Colonic mucosa (tissue), 4 donors: ENCODE measurements around the gene CCDC146. TPM values are rescaled to one million over a fixed set of nuclear protein-coding genes. Genes with fewer than 3 reads are reported as not detected.
A peak's percentile ranks its signal among the peaks of the same experiment; 100 is the strongest.
"Not testable (repeated sequence)": the region's sequence is repeated elsewhere in the genome, so short reads cannot be mapped to it uniquely, and the experiment has no call there.

Source experiments
- DNase-seq: peaks from one replicate; pipeline ENCODE4 v3.0.0-alpha.2; 2020
- H3K27ac ChIP-seq: fragments of 200-600 bp; one replicate; pipeline ENCODE4 v1.8.0; 2021
- H3K27me3 ChIP-seq: fragments of 200-600 bp; one replicate; pipeline ENCODE4 v1.8.0; 2021
- H3K36me3 ChIP-seq: fragments of 200-600 bp; one replicate; pipeline ENCODE4 v1.8.0; 2021
- H3K4me1 ChIP-seq: fragments of 200-600 bp; one replicate; pipeline ENCODE4 v1.8.0; 2021; ENCODE audit warnings: mild to moderate bottlenecking
- H3K4me3 ChIP-seq: fragments of 200-600 bp; one replicate; pipeline ENCODE4 v1.8.0; 2021
- H3K9ac ChIP-seq, 2 donors: one replicate each; pipeline ENCODE4 v1.7.0; 2013; ENCODE audit warnings: control low read depth in 2 of 2, low read depth in 2 of 2, low read length in 2 of 2
- H3K9me3 ChIP-seq: fragments of 200-600 bp; one replicate; pipeline ENCODE4 v1.8.0; 2021
- intact Hi-C: fragments of 100-400 bp; cut with DNase I; formaldehyde crosslinking; loops from one replicate; pipeline ENCODE4 v1.14.1; 2022
- total RNA-seq, 2 donors: library from RNA; stranded (reverse); fragmentation: NEBNext Ultra II Directional in 1 of 2; extraction: Animal tissue kit (Norgen Biotek cat#: 25700) in 1 of 2; gene quantifications; one replicate each; pipeline ENCODE4 v1.2.1, GENCODE V29; 2021
- donor health status: healthy.
- donor health status: DM: no; HTN: no; CAD: no.
- donor health status: DM: no; HTN: no; CAD: no.

CCDC146 gene, protein sequence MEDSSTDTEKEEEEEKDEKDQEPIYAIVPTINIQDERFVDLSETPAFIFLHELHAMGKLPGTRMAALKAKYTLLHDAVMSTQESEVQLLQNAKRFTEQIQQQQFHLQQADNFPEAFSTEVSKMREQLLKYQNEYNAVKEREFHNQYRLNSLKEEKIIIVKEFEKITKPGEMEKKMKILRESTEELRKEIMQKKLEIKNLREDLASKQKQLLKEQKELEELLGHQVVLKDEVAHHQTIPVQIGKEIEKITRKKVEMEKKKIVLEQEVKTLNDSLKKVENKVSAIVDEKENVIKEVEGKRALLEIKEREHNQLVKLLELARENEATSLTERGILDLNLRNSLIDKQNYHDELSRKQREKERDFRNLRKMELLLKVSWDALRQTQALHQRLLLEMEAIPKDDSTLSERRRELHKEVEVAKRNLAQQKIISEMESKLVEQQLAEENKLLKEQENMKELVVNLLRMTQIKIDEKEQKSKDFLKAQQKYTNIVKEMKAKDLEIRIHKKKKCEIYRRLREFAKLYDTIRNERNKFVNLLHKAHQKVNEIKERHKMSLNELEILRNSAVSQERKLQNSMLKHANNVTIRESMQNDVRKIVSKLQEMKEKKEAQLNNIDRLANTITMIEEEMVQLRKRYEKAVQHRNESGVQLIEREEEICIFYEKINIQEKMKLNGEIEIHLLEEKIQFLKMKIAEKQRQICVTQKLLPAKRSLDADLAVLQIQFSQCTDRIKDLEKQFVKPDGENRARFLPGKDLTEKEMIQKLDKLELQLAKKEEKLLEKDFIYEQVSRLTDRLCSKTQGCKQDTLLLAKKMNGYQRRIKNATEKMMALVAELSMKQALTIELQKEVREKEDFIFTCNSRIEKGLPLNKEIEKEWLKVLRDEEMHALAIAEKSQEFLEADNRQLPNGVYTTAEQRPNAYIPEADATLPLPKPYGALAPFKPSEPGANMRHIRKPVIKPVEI
- total RNA-seq = 10 to 100 TPM in 1 of 2 donors, 1 to 10 TPM in 1; 3.6 to 18.2 TPM

GRCh38 chr7:77121860-77122681, at the start of gene CCDC146:
CCDC146 (plus strand) TSS chr7:77122615; CDS start chr7:77167669, 45,054 bp downstream.
- H3K27me3 ChIP-seq, intact Hi-C loops, H3K4me1 ChIP-seq, H3K36me3 ChIP-seq, H3K9me3 ChIP-seq, H3K27ac ChIP-seq: not testable (repeated sequence)
- peak; percentile 98 for DNase-seq
- Histone ChIP-seq H3K9ac (peak within 1 kb of the TSS; percentile 58 to 67), H3K4me3 (peak within 1 kb of the TSS; percentile 67)

GRCh38 chr7:77074786-77075396, 47.5 kb upstream of the CCDC146 start:
- DNase-seq, H3K36me3 ChIP-seq, H3K9ac ChIP-seq, intact Hi-C loops, H3K9me3 ChIP-seq, H3K4me1 ChIP-seq, H3K27ac ChIP-seq, H3K4me3 ChIP-seq, H3K27me3 ChIP-seq: not testable (repeated sequence)

- H3K27me3 ChIP-seq, DNase-seq, H3K9ac ChIP-seq, H3K9me3 ChIP-seq, H3K4me3 ChIP-seq, H3K4me1 ChIP-seq, H3K36me3 ChIP-seq, H3K27ac ChIP-seq, intact Hi-C loops: not testable (repeated sequence)
These were observed 45.4 kb upstream of the CCDC146 start for GRCh38 chr7:77077060-77077459.

DNA sequence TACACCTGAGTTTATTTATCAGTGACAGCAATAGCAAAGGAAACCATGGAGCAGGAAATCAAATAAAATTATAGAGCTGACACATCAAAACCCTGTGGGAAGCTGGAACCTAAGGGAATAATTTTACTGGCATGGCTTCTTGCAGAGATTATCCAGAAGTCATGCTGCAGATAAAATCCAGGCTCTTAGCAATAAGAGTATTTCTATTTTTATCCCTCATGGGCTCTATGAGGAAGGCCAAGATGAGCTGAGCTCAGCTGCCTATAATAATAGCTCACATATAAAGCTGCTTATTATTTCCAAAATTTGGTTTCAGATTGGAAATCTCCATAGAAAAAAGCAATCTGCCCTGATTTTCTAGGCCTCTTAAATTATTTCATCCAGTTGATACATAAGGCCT, 43.3 kb upstream of the CCDC146 start:
- H3K4me1 ChIP-seq, H3K27ac ChIP-seq, H3K9me3 ChIP-seq, intact Hi-C loops, H3K4me3 ChIP-seq, H3K27me3 ChIP-seq, DNase-seq, H3K9ac ChIP-seq, H3K36me3 ChIP-seq: not testable (repeated sequence)

- H3K9me3 ChIP-seq, H3K36me3 ChIP-seq, intact Hi-C loops, H3K9ac ChIP-seq, H3K4me3 ChIP-seq, DNase-seq, H3K27me3 ChIP-seq, H3K4me1 ChIP-seq, H3K27ac ChIP-seq: not testable (repeated sequence)
These were observed 42.8 kb upstream of the CCDC146 start for GRCh38 chr7:77079624-77080023.

- H3K9ac ChIP-seq, H3K4me1 ChIP-seq, H3K4me3 ChIP-seq, H3K36me3 ChIP-seq, H3K27ac ChIP-seq, H3K9me3 ChIP-seq, intact Hi-C loops, DNase-seq, H3K27me3 ChIP-seq: not testable (repeated sequence)
These were observed 42.2 kb upstream of the CCDC146 start for GRCh38 chr7:77080236-77080635.

GRCh38 chr7:77082192-77082591, 40.2 kb upstream of the CCDC146 start:
- H3K4me1 ChIP-seq, H3K27me3 ChIP-seq, DNase-seq, H3K27ac ChIP-seq, H3K9me3 ChIP-seq, H3K36me3 ChIP-seq, H3K9ac ChIP-seq, intact Hi-C loops, H3K4me3 ChIP-seq: not testable (repeated sequence)

GRCh38 chr7:77092301-77092700, 30.1 kb upstream of the CCDC146 start:
- DNase-seq, H3K27me3 ChIP-seq, H3K9me3 ChIP-seq, H3K9ac ChIP-seq, H3K4me1 ChIP-seq, H3K4me3 ChIP-seq, H3K27ac ChIP-seq, H3K36me3 ChIP-seq, intact Hi-C loops: not testable (repeated sequence)

DNA sequence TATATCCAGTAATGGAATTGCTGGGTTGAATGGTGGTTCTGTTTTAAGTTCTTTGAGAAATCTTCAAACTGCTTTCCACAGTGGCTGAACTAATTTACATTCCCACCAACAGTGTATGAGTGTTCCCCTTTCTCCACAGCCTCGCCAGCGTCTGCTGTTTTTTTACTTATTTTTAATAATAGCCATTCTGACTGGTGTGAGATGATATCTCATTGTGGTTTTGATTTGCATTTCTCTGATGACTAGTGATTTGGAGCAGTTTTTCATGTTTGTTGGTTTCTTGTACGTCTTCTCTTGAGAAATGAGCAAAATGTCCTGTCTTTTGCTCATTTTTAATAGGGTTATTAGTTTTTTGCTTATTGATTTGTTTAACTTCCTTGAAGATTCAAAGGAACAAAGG, 21.9 kb upstream of the CCDC146 start:
- intact Hi-C loops, H3K27me3 ChIP-seq, H3K4me1 ChIP-seq, DNase-seq, H3K4me3 ChIP-seq, H3K36me3 ChIP-seq, H3K9ac ChIP-seq, H3K27ac ChIP-seq, H3K9me3 ChIP-seq: not testable (repeated sequence)

DNA sequence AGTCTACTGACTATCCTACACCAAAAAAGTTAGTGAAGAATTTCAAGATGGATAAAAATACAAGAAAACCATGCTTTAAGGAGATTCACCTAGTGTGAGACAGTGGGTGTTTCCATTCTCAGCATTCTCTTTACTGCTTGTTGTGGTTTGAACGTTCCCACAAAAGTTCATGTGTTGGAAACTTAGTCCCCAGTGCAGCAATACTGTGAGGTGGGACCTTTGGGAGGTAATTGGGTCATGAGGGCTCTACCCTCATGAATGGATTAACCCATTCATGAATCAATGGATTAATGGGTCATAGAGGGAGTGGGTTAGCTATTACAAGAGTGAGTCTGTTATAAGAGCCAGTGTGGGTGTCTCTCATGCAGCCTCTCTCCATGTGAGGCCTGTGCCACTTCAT, 21.2 kb upstream of the CCDC146 start:
- H3K27ac ChIP-seq, intact Hi-C loops, H3K9ac ChIP-seq, H3K9me3 ChIP-seq, DNase-seq, H3K4me3 ChIP-seq, H3K27me3 ChIP-seq, H3K36me3 ChIP-seq, H3K4me1 ChIP-seq: not testable (repeated sequence)

GRCh38 chr7:77102671-77103070, 19.7 kb upstream of the CCDC146 start:
- H3K27me3 ChIP-seq, H3K9ac ChIP-seq, H3K4me1 ChIP-seq, H3K27ac ChIP-seq, DNase-seq, H3K36me3 ChIP-seq, H3K9me3 ChIP-seq, intact Hi-C loops, H3K4me3 ChIP-seq: not testable (repeated sequence)

- DNase-seq, H3K27ac ChIP-seq, H3K4me3 ChIP-seq, H3K27me3 ChIP-seq, H3K9me3 ChIP-seq, H3K36me3 ChIP-seq, intact Hi-C loops, H3K4me1 ChIP-seq, H3K9ac ChIP-seq: not testable (repeated sequence)
These were observed 16.5 kb upstream of the CCDC146 start for GRCh38 chr7:77105904-77106303.
